ENCODE measurements around the gene SYNDIG1L. TPM values are rescaled to one million over a fixed set of nuclear protein-coding genes. Genes with fewer than 3 reads are reported as not detected.

The SYNDIG1L gene
- total and polyA plus RNA-seq, 4 donors = 0.08 TPM; not detected in 3

GRCh38 chr14:74357585-74357984 lies 68.4 kb downstream of the SYNDIG1L start:
- no peak for TF ChIP-seq ZBTB33 (IDR thresholded peaks at IDR 0.05)
- no peak for TF ChIP-seq JUND (IDR thresholded peaks at IDR 0.05)
- no peak for TF ChIP-seq CTCF (IDR thresholded peaks at IDR 0.05; ENCODE audit: low read depth, low read length, missing input control)
- no peak for TF ChIP-seq HNF4G (IDR thresholded peaks at IDR 0.05)
- TF ChIP-seq MAX (IDR thresholded peaks at IDR 0.05) = no peak
- TF ChIP-seq SP1 (IDR thresholded peaks at IDR 0.05) = no peak
- no peak for TF ChIP-seq TAF1 (conservative IDR thresholded peaks at IDR 0.05)
- no peak for TF ChIP-seq YY1 (IDR thresholded peaks at IDR 0.05)
- TF ChIP-seq RXRA (IDR thresholded peaks at IDR 0.05) = no peak
- TF ChIP-seq ATF3 (IDR thresholded peaks at IDR 0.05) = no peak
- TF ChIP-seq FOXA2 (IDR thresholded peaks at IDR 0.05) = no peak
- TF ChIP-seq RAD21 (IDR thresholded peaks at IDR 0.05) = no peak
- no peak for TF ChIP-seq NR2F2 (IDR thresholded peaks at IDR 0.05)
- TF ChIP-seq FOXA1 (IDR thresholded peaks at IDR 0.05) = no peak
- TF ChIP-seq GABPA (IDR thresholded peaks at IDR 0.05 in 1 of 2, conservative IDR thresholded peaks at IDR 0.05 in 1 of 2) = no peak
- TF ChIP-seq EGR1 (IDR thresholded peaks at IDR 0.05; ENCODE audit: low read depth in 2 of 2) = no peak
- TF ChIP-seq HNF4A (conservative IDR thresholded peaks at IDR 0.05) = no peak
- no peak for TF ChIP-seq REST (IDR thresholded peaks at IDR 0.05)
- no peak overlapping the region for H3K9ac ChIP-seq (ENCODE audit: low read depth in 1 of 2, low read length in 2 of 2)
- whole genome bisulfite sequencing = 95% methylated on average over 19 of the region's 19 CpGs

More at GRCh38 chr14:74357585-74357984, 68.4 kb downstream of the SYNDIG1L start:
- no peak overlapping the region for H3K4me3 ChIP-seq (ENCODE audit: low read depth in 1 of 3, low read length in 3 of 3)
- no peaks in the 10 kb centered on the region for H3K4me1 ChIP-seq (ENCODE audit: control insufficient read depth in 4 of 4, insufficient read depth in 4 of 4, low read length in 3 of 4)
- H3K27me3 ChIP-seq (ENCODE audit: control insufficient read depth in 4 of 4, insufficient read depth in 4 of 4, low read length in 3 of 4) = no peaks in the 10 kb centered on the region
- no peaks in the 10 kb centered on the region for H3K9me3 ChIP-seq (ENCODE audit: control insufficient read depth in 4 of 4, low read length in 3 of 4)
- no peak overlapping the region for H3K27ac ChIP-seq (ENCODE audit: low read depth in 1 of 2, low read length in 2 of 2)
- DNase-seq (ENCODE audit: low spot score) = no peak
- H3K36me3 ChIP-seq (ENCODE audit: control insufficient read depth in 4 of 4, insufficient read depth in 3 of 4, low read depth in 1 of 4, low read length in 3 of 4) = no peaks in the 10 kb centered on the region
